Neural progenitor cell (in vitro differentiated cells): ENCODE results near the gene HRH2. TPM values are rescaled to one million over a fixed set of nuclear protein-coding genes. Genes with fewer than 3 reads are reported as not detected.

Experiments used
- DNase-seq: peaks from one replicate; pipeline ENCODE4 v3.0.0-alpha.2; 2016; ENCODE audit warnings: low spot score
- H2AFZ ChIP-seq: fragments of 200-600 bp; sonication (generic); replicated peaks from 2 replicates; pipeline ENCODE4 v1.6.1; 2016; ENCODE audit warnings: antibody characterized with exemption
- H3F3A ChIP-seq: fragments of 200-600 bp; sonication (generic); 2 replicates; pipeline ENCODE4 v1.6.1; 2016; ENCODE audit warnings: antibody characterized with exemption, low read depth
- H3K27ac ChIP-seq: fragments of 200-600 bp; sonication (generic); 2 replicates; pipeline ENCODE4 v1.5.1; 2016; ENCODE audit warnings: mild to moderate bottlenecking
- H3K27me3 ChIP-seq: fragments of 200-600 bp; sonication (generic); 2 replicates; pipeline ENCODE4 v1.6.1; 2016; ENCODE audit warnings: mild to moderate bottlenecking, moderate library complexity
- H3K36me3 ChIP-seq: fragments of 200-600 bp; sonication (generic); 2 replicates; pipeline ENCODE4 v1.5.1; 2016
- H3K4me1 ChIP-seq: fragments of 200-600 bp; sonication (generic); 2 replicates; pipeline ENCODE4 v1.6.1; 2016; ENCODE audit warnings: mixed run types
- H3K4me2 ChIP-seq: fragments of 200-600 bp; sonication (generic); 2 replicates; pipeline ENCODE4 v1.6.1; 2016
- H3K4me3 ChIP-seq: fragments of 200-600 bp; sonication (generic); 2 replicates; pipeline ENCODE4 v1.5.1; 2016
- H3K79me2 ChIP-seq: fragments of 200-600 bp; sonication (generic); 2 replicates; pipeline ENCODE4 v1.6.1; 2016; ENCODE audit warnings: low read depth
- H3K9ac ChIP-seq: fragments of 200-600 bp; sonication (generic); 2 replicates; pipeline ENCODE4 v1.6.1; 2016
- H3K9me3 ChIP-seq: fragments of 200-600 bp; sonication (generic); 2 replicates; pipeline ENCODE4 v1.5.1; 2016; ENCODE audit warnings: low read depth
- H4K20me1 ChIP-seq: fragments of 200-600 bp; sonication (generic); 2 replicates; pipeline ENCODE4 v1.6.1; 2016; ENCODE audit warnings: low read depth
- H3K27ac Mint-ChIP-seq: 3 replicates; pipeline ENCODE4 v1.8.0; 2021; ENCODE audit warnings: mixed read lengths
- H3K27me3 Mint-ChIP-seq: 2 replicates; pipeline ENCODE4 v1.8.0; 2022; ENCODE audit warnings: low read depth, mild to moderate bottlenecking, inconsistent platforms, moderate library complexity, mixed read lengths; ENCODE audit not compliant: insufficient read depth
- H3K36me3 Mint-ChIP-seq: 3 replicates; pipeline ENCODE4 v1.8.0; 2021; ENCODE audit warnings: mixed read lengths
- H3K4me1 Mint-ChIP-seq: 3 replicates; pipeline ENCODE4 v1.8.0; 2021; ENCODE audit warnings: mixed read lengths
- H3K4me3 Mint-ChIP-seq: 3 replicates; pipeline ENCODE4 v1.8.0; 2021; ENCODE audit warnings: mild to moderate bottlenecking, moderate library complexity, mixed read lengths
- H3K9me3 Mint-ChIP-seq: 3 replicates; pipeline ENCODE4 v1.8.0; 2020; ENCODE audit warnings: mixed read lengths
- CTCF ChIP-seq: fragments of 200-600 bp; sonication (generic); IDR thresholded peaks from 2 replicates; pipeline ENCODE4 v1.5.1; 2017; ENCODE audit warnings: antibody characterized with exemption, mild to moderate bottlenecking
- EZH2 ChIP-seq: fragments of 200-600 bp; sonication (generic); IDR thresholded peaks from 2 replicates; pipeline ENCODE4 v1.6.1; 2017; ENCODE audit warnings: antibody characterized with exemption, mild to moderate bottlenecking, moderate library complexity
- EZH2phosphoT487 ChIP-seq: fragments of 200-600 bp; sonication (generic); IDR thresholded peaks from 2 replicates; pipeline ENCODE4 v1.6.1; 2017; ENCODE audit warnings: antibody characterized with exemption
- total RNA-seq: library from RNA; depleted of rRNA; stranded (reverse); fragments of >200 nt; gene quantifications from 2 replicates; pipeline ENCODE4 v1.2.3, GENCODE V29; 2015; ENCODE audit warnings: low replicate concordance

The HRH2 gene
- total RNA-seq, 1 donor from 2014 or later: not detected

GRCh38 chr5:175731756-175732465 is 74.0 kb downstream of the HRH2 start:
- no peaks in the 10 kb centered on the region for H3K36me3 ChIP-seq
- H3K4me1 Mint-ChIP-seq: peaks cover 24% of the 10 kb centered on the region

GRCh38 chr5:175733017-175733416 is 75.1 kb downstream of the HRH2 start:
- H3K27ac Mint-ChIP-seq: no peak overlapping the region
- Histone ChIP-seq H3K27ac (no peak overlapping the region), H4K20me1 (peaks cover 4% of the 10 kb centered on the region), H2AFZ (no peak overlapping the region), H3F3A (peaks cover 5% of the 10 kb centered on the region), H3K27me3 (no peaks in the 10 kb centered on the region), H3K9ac (no peak overlapping the region), H3K36me3 (no peaks in the 10 kb centered on the region), H3K4me3 (no peak overlapping the region), H3K4me1 (no peaks in the 10 kb centered on the region), H3K79me2 (no peaks in the 10 kb centered on the region), H3K4me2 (no peak overlapping the region), H3K9me3 (no peaks in the 10 kb centered on the region)
- TF ChIP-seq CTCF: no peak
- no peak for TF ChIP-seq EZH2
- TF ChIP-seq EZH2phosphoT487: no peak
- no peaks in the 10 kb centered on the region for H3K36me3 Mint-ChIP-seq
- H3K4me3 Mint-ChIP-seq: no peak overlapping the region
- peaks cover 16% of the 10 kb centered on the region for H3K27me3 Mint-ChIP-seq
- no peak for DNase-seq
- peaks cover 8% of the 10 kb centered on the region for H3K9me3 Mint-ChIP-seq
- peaks cover 24% of the 10 kb centered on the region for H3K4me1 Mint-ChIP-seq

More at GRCh38 chr5:175731756-175732465, 74.0 kb downstream of the HRH2 start:
- peaks cover 9% of the 10 kb centered on the region for H3K9me3 Mint-ChIP-seq
- Histone ChIP-seq H3K4me2 (no peak overlapping the region), H3K4me3 (no peak overlapping the region), H3K9me3 (no peaks in the 10 kb centered on the region), H3K9ac (no peak overlapping the region), H2AFZ (no peak overlapping the region), H3K27me3 (no peaks in the 10 kb centered on the region), H3K27ac (no peak overlapping the region), H3K4me1 (no peaks in the 10 kb centered on the region), H4K20me1 (peaks cover 4% of the 10 kb centered on the region), H3F3A (peaks cover 5% of the 10 kb centered on the region), H3K79me2 (no peaks in the 10 kb centered on the region)
- no peak overlapping the region for H3K27ac Mint-ChIP-seq
- TF ChIP-seq EZH2phosphoT487 (no peak), EZH2 (no peak), CTCF (no peak)
- H3K27me3 Mint-ChIP-seq: peaks cover 16% of the 10 kb centered on the region
- no peaks in the 10 kb centered on the region for H3K36me3 Mint-ChIP-seq
- no peak overlapping the region for H3K4me3 Mint-ChIP-seq
- no peak for DNase-seq

GRCh38 chr5:175734016-175734415 is 76.1 kb downstream of the HRH2 start:
- H3K4me3 Mint-ChIP-seq: no peak overlapping the region

More at GRCh38 chr5:175734016-175734415, 76.1 kb downstream of the HRH2 start:
- Histone ChIP-seq H3K4me2 (no peak overlapping the region), H3K9ac (no peak overlapping the region), H3K36me3 (no peaks in the 10 kb centered on the region), H3K4me1 (no peaks in the 10 kb centered on the region), H2AFZ (no peak overlapping the region), H3K4me3 (no peak overlapping the region), H3K9me3 (no peaks in the 10 kb centered on the region), H3F3A (peaks cover 5% of the 10 kb centered on the region), H3K27me3 (no peaks in the 10 kb centered on the region), H3K27ac (no peak overlapping the region), H4K20me1 (peaks cover 4% of the 10 kb centered on the region), H3K79me2 (no peaks in the 10 kb centered on the region)
- H3K27me3 Mint-ChIP-seq: peaks cover 16% of the 10 kb centered on the region
- no peak for DNase-seq
- H3K9me3 Mint-ChIP-seq: peaks cover 8% of the 10 kb centered on the region
- no peak overlapping the region for H3K27ac Mint-ChIP-seq
- H3K36me3 Mint-ChIP-seq: no peaks in the 10 kb centered on the region
- TF ChIP-seq CTCF (no peak), EZH2 (no peak), EZH2phosphoT487 (no peak)
- H3K4me1 Mint-ChIP-seq: peaks cover 22% of the 10 kb centered on the region
